Measurements from ENCODE around the gene FAM90A26.
"Not testable (repeated sequence)": the region's sequence is repeated elsewhere in the genome, so short reads cannot be mapped to it uniquely, and the experiment has no call there.

DNA sequence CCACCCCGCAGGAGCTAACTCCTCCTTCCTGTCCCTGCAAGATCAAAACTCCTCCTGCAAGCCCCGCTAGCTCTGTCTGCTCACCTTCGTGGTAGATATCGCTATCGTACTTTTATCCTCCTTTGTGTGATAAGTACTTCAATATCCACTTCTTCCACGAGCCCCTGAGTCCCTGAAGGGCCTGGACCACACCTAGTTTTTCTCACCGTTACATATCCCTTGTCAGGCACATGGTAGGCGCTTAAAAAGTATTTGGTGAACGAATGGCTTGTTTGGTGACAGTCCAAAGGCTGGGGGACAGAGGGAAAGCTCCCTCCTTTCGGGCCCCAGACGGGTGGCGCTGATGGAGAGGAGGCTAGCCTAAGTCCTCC, 18.4 kb upstream of the FAM90A26 start:
- not testable (repeated sequence) for TF ChIP-seq EZH2 (IDR thresholded peaks at IDR 0.05); POLR2AphosphoS5 (IDR thresholded peaks at IDR 0.05; ENCODE audit: borderline replicate concordance, low read depth, low read length); FOXP2 (optimal IDR thresholded peaks at IDR 0.05; ENCODE audit: control extremely low read depth, extremely low read length, insufficient read depth)
